HG02970 (cell line): ENCODE data around the gene CYP4F8.
"Not testable (repeated sequence)": the region's sequence is repeated elsewhere in the genome, so short reads cannot be mapped to it uniquely, and the experiment has no call there.

Experiments
- ATAC-seq: cut with Tn5 transposase; IDR thresholded peaks from one replicate; pipeline ENCODE4 v1.9.1; 2021; ENCODE audit warnings: mild to moderate bottlenecking, moderate library complexity, moderate number of reproducible peaks; ENCODE audit not compliant: unreplicated experiment, low FRiP score

CYP4F8 gene

GRCh38 chr19:15614507-15615379 is at the start of gene CYP4F8:
Gene CYP4F8 (plus strand): TSS chr19:15615218. CDS start chr19:15615617, 399 bp downstream.
- no peak for ATAC-seq

GRCh38 chr19:15570420-15570819 is 44.6 kb upstream of the CYP4F8 start:
- no peak for ATAC-seq

GRCh38 chr19:15575406-15575805 is 39.6 kb upstream of the CYP4F8 start:
- no peak for ATAC-seq

GRCh38 chr19:15576526-15577156 is 38.4 kb upstream of the CYP4F8 start:
- no peak for ATAC-seq

GRCh38 chr19:15577184-15577771 is 37.7 kb upstream of the CYP4F8 start:
- no peak for ATAC-seq

GRCh38 chr19:15583346-15583745 is 31.7 kb upstream of the CYP4F8 start:
- no peak for ATAC-seq

GRCh38 chr19:15584095-15584494 is 30.9 kb upstream of the CYP4F8 start:
- ATAC-seq = no peak

GRCh38 chr19:15584541-15585115 is 30.4 kb upstream of the CYP4F8 start:
- ATAC-seq = no peak

- no peak for ATAC-seq
Measured at GRCh38 chr19:15587663-15588062, 27.4 kb upstream of the CYP4F8 start.

- ATAC-seq = no peak
Measured at GRCh38 chr19:15588265-15588664, 26.8 kb upstream of the CYP4F8 start.

GRCh38 chr19:15589760-15590451 is 25.1 kb upstream of the CYP4F8 start:
- no peak for ATAC-seq

GRCh38 chr19:15591796-15592195 is 23.2 kb upstream of the CYP4F8 start:
- ATAC-seq = no peak

- ATAC-seq = not testable (repeated sequence)
Measured at GRCh38 chr19:15592506-15592905, 22.5 kb upstream of the CYP4F8 start.

GRCh38 chr19:15593766-15594165 is 21.3 kb upstream of the CYP4F8 start:
- ATAC-seq = not testable (repeated sequence)

- no peak for ATAC-seq
Measured at GRCh38 chr19:15595069-15595468, 19.9 kb upstream of the CYP4F8 start.

GRCh38 chr19:15607978-15608925 is 6.8 kb upstream of the CYP4F8 start:
- not testable (repeated sequence) for ATAC-seq

GRCh38 chr19:15609261-15609660 is 5.8 kb upstream of the CYP4F8 start:
- no peak for ATAC-seq

GRCh38 chr19:15612342-15612741 is 2.7 kb upstream of the CYP4F8 start:
- no peak for ATAC-seq

- ATAC-seq = no peak
Measured at GRCh38 chr19:15613338-15613737, 1.7 kb upstream of the CYP4F8 start.
